Measurements from ENCODE around the gene DLG2.

DLG2 gene

DNA sequence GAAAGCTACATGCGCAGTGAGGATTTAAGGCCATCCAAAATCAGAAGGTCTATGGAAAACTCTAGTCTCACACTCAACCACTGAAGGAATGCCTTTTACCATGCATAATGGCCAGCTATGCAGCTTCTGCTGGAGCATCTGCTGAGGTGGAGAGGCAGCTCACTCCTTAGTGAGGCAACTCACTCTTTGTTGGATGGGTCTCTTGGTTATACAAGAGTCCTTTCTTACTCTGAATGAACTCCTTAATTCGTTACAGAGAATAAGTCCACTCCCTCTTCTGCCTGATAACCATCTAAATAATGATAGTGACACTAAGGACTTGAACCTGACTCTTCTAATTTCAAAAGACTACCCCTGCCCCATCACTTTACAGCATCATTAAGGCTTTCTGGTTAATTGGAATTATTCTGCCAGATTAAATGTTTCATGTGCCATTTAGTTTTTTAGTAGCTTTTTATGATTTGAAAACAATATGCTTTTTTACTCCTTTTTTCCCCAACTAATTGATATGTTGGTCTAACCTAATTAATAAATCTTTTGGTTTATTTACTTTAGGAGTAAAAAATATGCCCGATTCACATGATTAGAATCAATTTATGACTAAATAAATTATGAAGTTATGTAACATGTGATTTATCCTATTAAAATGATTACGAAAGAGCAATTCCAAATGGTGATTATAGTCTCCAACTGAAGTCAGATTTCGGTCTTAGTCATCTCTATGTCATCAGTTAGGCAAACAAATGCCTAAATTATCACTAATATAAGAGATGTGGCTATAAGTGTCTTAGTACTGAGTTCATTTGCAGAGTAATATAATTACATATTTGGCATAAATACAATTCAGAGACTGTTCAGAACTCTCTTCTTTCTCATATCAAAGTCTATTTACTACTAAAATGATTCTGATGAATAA lies 2054.3 kb downstream of the DLG2 start:
- DNase-seq: no peak

DNA sequence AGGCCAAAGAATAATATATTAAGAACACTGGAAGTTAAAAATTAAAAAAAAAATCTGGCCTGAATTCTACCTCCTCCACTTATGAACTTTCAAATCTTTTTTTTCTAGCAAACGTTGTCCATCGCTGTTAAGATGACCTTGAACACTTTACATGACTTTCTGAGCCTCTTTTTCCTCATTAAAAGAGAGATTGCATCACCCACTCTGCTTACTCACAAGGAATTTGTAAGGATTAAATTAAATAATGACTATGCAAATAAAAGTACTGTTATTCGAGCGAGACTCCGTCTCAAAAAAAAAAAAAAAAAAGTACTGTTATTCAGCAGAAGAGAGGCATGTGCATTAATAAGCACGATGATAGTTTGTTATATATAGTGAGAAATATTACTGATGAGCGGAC lies 2055.8 kb downstream of the DLG2 start:
- DNase-seq: no peak

DNA sequence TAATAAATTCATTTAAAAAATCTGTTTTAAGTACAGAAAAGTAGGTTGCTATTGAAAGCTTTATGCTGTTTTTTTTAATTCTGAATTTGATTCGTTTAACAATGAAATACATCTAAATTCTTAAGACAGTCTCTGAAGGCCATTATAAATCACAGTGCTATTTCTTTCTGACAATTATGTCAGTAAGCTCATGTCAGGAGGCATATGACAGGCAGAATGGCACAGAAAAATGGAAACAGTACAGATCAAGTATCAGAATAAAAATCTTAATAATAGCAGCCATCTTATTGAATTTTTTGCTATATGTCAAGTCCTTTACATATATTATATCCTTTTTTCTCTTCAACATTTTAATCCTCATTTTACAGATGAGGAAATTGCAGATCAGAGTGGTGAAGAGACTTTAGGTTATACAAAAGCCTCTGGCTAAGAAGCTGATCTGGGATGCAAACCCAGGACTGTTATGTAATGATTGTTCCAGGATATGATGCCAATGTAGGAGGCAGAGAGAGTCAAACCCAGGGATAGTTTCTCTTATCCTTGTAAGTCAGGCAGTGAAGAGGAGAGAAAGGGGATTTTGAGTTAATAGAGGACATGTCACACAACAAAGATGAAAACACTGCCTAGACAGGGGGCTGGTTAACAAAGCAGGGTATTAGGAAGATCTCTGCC lies 2057.9 kb downstream of the DLG2 start:
- no peak for DNase-seq

DNA sequence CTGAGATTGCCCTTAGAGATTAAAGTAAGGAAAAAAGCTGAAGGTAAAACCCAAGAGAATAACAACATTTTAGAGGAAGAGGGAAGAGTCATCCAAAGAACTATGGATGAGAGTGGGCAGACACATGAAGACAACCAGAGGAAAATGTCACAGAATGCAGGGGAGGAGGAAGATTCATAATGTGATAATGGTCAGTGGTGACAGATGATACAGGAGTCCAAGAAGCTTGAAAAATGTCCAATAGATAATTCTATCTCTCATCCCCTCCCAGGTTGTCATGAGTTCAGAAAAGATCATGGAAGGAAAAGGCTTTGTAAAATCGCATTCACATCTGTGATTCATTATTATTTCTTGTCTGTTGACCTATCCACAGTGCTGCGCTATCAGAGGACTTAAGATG lies 2058.6 kb downstream of the DLG2 start:
- no peak for DNase-seq

DNA sequence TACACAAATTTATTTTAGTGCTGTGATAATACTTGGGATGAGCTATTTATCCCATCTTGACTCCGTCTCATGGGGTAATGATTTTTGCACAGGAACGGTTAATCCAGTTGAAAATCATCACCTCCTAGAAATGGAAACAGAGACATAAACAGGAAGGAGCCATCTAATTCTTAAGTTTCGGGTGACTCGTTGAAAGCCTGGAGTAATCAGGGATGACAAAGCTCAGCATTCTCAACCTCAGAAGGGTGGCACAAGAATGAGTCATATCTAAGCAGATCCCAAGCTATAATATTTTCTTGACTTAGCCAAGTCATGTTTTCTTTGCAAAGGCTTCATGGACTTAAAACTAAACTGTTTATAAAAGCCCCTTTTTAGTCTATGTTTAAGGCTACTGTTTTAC lies 2060.2 kb downstream of the DLG2 start:
- DNase-seq: no peak

DNA sequence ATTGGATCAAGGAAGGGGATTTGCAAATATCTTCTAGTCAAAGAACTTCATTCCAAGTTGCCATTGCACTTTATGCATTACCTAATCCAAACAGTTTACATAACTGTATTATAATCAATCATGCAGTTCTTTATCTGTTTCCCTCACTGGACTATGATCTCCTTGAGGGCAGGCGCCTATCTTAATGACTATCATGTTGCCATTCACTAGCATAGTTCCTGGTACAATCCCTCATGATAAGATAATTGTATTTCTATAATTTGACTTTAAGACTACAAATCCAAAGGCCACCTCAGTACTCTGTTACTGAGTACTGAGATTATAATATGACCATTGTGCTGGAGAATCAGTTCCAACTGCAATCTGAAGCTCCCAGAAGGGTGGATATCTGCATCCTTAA lies 2062.3 kb downstream of the DLG2 start:
- DNase-seq: no peak

DNA sequence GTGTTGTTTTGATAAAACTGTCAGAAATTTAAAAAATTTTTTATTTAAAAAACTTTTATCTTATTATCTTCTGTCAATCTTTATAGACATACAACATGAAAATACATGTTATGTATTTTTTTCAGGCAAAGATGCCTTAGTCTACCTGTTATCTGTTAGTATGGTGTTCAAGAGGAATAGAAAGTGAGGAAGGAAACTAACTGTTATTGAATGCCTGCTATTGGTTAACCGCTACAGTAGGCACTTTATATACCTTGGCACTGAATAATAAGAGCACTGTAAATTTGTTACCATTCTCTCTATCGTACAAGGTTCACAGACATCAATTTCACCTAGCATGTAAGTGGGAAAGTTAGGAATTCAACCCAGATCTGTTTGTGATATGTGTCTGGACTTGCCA lies 2068.9 kb downstream of the DLG2 start:
- DNase-seq: no peak

DNA sequence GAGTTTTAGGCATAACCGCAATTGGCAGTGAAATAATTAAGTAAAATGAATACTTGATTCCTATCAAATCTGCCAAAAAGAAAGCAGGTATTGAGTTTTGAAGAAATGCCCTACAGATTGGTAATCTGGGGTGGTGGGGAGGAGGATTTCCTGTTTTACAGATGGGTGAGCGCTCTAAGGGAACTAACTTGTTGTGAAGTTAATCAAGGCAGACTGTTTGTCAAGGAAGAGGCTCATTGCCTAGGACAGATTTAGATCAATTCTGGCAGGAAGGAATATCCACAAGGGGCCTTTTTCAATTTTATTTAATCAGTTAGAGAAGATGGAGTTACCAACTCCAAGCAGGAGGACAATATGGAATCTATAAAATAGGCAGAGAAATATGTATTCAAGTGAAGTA lies 2069.5 kb downstream of the DLG2 start:
- no peak for DNase-seq

DNA sequence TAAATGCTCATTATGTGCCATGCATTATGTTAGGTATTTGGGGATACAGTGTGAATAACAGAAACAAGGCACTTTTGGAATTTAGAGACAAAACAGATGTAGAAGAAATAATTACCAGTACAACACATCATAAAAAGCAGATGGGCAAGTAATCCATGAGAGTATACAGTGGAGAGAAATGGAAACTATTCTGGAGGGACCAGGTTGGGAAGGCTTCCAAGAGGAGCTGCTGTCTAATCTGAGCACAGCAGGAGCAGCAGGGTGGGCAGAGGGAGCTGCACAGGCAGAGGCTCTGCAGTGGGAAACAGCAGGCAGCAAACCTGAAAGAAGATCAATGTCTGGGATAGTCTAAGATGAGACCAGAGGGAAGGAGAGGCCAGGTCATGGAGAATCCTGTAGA lies 2072.3 kb downstream of the DLG2 start:
- no peak for DNase-seq

DNA sequence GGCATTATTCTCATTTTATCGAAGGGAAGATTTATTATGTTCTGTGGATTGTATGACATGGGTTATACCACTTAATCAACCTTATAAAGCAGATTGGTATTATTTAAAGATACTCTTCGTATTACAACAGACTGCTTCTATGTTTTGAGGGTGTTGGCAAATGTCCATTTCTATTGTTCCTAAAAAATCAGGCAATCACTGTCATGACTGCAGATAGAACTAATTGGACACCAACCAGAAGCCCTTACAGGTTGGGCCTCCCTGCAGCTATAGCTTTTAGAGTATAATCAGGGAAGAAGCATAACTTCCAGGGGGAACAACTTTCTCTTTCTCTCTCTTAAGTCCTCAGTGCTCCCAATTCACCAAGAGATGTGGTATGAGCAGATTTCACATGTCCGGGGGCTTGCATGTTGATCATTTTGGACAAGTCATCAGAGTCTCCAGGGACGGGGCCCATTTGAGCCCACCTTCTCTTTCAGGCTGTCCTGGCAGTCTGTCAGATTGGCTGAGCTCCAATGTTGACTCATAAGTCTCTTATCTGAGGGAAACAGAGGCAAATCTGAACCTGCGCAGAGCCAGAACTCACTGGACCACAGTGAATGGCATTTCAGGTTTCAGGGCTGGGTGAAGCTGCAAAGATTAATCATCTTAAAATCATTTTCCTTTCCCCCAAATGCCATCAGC lies 2077.0 kb downstream of the DLG2 start:
- no peak for DNase-seq

DNA sequence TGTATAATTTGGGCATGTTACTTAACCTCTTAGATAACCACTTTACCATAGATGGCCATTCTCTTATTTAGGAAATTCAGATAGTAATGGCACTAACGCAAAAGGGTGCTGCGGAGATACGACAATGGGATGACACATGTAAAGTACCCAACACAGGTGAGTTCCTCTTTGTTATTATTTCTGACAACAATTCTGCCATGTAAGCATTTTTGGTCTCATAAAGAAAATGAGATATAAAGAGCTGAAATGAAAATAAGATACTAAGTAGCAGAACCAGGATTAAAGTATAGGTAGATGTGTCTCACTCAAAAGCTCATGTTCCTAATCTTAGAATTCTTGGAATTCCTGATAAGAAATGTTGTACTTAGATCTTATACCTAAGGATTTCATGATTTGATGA lies 2080.8 kb downstream of the DLG2 start:
- no peak for DNase-seq

DNA sequence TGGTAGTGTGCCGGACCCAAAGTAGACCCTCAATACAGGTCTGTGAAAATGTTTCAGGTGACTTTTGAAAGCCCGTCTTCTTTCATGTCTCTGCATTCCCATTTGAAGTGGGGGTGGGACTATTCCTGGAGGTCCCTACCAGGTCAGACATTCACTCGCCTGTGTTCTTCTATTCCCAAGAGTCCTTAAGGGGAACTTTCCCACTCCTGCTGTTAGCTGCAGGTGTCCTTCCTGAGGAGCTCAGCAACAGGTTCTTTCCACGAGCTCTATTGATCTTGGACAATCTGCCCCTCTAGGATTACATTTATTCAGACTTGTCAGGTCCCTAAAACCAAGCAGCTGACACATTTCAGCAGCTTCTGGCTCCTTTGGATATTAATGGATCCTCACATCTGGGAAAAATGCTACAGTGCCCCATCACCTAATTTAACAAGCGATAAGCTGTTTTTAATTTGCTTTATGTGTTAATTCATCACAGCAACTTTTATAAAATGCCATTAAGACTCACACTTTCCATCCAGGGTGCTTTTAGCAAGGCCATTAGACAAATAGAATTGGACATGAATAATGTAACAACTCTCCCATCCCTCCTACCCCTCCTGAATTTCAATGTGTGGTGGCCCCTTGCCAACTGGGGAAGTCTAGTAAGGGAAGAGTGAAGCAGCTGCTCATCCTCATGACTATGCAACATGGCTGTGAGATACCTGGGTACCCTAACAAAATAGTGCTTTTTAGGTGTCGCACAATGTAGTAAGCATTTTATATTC lies 2081.5 kb downstream of the DLG2 start:
- DNase-seq: no peak

DNA sequence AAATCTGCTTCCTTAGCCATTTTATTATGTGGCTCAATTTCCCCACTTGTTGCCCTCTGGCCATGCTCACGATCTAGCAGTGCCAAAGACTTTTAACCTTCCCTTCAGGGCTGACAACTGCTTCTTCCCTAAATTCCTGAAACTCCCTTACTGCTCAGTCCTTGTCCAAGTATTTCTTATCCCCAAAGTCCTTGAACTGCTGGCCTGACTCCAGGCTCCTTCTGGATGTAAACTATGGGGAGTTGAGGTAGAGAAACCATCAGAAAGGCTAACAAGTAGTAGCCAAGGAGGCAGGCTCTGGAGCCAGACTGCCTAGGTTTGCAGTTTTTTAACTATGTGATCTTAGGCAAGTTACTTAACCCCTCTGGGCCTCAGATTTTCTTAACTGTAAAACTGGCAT lies 2082.3 kb downstream of the DLG2 start:
- DNase-seq: no peak

DNA sequence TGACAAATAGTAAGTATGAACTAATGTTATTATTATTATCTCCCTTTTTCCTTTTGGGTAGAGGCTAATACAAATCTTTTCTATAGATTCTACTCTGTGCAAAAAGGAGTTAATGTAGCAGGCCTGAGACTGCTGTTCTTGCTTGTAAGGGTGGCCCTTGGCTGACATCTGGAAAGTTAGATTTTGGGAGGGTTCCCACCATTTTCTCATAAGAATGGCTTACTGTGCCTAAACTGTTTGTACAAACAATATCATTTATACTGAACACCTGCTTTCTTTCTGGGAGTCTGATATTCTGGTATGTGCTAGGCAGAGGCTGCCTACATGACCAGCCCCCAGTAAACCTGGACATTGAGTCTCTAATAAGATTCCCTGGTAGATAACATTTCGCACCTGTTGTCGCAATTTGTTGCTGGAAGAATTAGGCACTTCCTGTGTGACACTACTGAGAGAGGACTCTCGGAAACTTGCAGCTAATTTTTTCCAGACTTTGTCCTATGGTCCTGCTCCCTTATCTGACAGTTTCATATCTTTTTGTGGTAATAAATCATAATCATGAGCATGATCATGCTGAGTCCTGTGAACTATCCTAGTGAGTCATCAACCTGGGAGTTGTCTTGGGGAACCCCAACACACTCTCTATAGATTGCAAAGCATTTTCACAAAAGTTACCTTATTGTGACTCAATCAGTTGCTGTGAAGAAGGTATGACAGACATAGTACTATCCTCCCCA lies 2083.3 kb downstream of the DLG2 start:
- DNase-seq: no peak

DNA sequence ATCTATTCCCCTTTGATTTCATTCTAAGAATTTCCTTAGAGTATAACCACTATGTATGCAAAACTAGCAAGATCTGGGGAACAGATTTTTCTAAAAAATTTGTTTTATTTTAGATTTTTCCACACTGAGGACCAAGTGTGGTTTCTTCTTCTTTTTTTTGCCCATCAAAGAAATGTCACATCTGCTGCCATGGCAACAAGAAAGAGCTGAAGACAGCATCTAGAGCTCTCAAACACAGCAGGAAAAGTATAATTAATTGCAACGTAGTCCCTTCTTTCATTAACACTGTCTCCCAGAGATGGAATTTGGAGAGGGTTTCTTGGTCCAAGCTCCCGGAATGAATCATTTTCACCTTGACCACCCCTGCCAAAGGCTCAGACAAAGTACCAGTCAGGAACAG lies 2084.3 kb downstream of the DLG2 start:
- DNase-seq: no peak

DNA sequence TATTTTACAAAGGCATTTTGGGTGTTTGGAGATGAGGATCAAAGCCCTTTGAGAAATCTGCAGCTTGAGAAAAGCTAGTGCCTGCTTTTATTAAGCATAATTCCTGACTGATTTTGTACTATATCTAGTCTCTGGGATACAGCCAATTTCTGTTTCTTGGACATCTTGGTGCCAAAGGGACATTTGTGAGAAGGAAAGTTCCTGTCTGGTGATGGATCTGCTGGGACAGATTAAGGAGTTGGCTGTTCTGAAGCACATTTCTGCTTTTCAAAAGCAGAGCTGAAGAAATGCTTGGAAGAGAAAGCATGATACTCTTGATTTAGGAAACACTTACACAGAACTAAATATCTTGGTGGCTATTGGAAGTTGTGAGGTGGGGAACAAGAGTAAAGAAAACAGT lies 2086.4 kb downstream of the DLG2 start:
- no peak for DNase-seq

DNA sequence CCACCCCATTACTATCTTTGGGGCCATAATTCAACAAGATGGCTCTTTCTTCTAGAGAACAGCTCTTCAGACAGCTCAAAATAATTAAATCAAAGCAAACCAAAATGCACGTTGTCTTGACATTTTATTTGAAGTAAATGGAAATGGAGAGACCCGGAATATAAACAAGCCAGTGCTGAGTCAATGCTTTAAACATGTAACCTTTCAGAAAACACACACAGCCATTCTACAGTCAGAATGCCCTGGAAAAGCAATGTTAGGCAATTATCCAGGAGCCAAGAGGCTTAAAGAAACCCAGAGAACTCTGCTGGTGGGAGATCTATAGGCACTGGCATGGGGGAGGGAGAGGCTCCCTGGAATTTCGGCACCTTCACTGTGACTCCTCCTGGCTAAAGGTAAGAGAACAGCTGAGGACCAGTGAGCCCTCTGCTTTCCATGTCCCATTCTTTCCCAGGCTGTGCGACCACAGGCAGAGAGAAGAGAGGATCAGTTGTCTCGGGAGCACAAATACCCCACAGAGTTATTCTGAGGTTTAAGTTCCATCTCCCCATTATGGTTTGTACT lies 2086.9 kb downstream of the DLG2 start:
- DNase-seq: no peak

DNA sequence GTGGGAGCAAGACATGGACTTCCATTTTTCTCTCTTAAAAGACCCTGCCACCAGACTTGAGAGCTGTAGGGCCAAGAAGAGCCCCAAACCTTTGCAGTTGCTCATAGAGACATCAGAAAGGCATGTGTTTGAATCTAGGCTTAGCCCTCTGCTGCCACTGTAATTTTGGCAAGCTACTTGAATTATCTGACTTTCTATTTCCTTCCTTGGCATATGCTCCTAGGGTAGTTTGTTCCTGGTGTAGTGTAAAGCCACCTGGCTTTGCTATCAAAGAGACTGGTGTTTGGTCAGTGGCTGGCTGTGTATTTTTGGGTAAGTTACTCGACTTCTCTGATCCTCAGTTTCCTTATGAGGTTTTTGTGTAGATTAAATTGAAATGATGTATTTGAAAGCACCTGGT lies 2088.9 kb downstream of the DLG2 start:
- no peak for DNase-seq

DNA sequence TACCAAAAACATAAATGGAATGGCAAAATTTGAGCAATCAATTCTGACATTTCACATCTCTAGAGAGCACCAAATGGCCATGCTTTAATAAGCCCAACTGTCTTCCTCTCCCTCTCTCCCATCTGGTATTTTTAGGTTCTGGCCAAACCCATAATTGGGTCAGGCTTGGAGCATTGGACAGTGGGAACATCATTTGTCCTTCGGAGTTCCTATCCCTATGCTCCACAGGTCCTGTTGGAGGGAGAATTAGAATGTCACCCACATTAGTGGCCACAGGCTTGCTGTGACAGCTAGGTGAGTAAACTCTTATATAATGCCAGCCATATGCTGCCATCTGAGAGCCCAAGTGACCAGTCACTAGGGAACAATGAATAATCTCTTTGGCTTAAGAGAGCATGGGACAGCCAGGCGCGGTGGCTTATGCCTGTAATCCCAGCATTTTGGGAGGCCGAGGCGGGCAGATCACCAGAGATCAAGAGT lies 2090.0 kb downstream of the DLG2 start:
- no peak for DNase-seq

DNA sequence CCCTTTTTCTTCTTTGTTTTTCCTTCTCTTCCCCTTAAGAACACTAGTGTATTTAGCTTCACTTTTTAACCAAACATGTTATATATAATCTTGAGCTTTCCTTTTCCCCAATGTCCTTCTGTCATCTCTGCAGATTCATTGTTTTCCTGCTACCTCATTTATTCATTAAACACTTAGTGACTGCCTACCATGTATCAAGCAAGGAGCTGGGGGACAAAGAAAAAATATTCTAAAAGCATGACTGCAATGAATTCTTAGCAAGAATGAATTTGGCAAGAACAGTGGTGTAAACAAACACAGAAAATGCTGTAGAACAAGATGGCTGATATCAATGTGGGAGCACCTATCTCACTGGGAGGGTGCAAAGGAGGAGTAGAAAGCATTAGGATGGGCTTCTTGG lies 2094.0 kb downstream of the DLG2 start:
- DNase-seq: no peak

DNA sequence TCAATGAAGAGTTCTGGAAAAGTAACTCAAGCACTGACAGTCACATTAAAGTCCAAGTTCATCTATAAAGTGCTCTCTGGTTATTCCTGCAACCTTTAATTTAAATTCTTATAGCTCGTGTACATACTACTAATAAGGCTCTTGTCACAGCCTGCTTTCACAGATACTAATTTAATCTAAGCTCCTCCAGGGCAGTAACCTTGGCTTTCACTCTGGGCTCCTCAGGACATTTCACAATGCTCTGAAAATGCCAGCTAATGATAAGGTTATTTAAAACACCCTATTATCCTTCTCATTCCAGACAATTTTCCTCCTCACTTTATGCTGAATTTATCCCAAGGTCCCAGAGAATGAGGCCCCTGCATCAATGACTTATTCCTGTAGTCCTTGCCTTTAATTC lies 2098.3 kb downstream of the DLG2 start:
- DNase-seq: no peak

DNA sequence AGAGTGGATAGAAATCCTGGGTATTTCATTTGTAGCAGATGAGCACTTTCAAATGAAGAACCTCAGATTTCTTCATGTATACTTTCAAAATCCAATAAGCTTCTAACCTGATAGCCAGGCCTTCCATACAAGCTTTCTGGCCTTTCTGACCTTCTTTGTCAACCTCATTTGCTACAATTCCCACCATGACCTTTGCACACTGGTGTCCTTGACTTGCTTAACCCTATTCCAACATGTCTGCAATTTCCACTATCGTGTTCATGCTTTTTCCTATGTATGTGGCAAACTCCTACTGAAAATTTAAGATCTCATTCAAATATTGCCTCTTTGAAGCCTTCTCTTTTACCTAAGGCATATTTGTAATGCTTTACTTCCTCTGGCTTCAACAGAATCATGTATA lies 2098.9 kb downstream of the DLG2 start:
- DNase-seq: no peak
